ENCODE measurements around the gene STK36. TPM values are rescaled to one million over a fixed set of nuclear protein-coding genes. Genes with fewer than 3 reads are reported as not detected.

Gene STK36
- total and polyA plus RNA-seq, 2 donors (not counting 1 experiment from before 2014, with no cell fraction given): 29.0 to 42.9 TPM

GRCh38 chr2:218623366-218623705, 48.5 kb upstream of the STK36 start:
- Histone ChIP-seq H3K36me3 (replicated peaks in 1 of 2; ENCODE audit: control extremely low read depth in 1 of 2, control insufficient read depth in 1 of 2, extremely low read depth in 1 of 2, insufficient read depth in 2 of 2, low read length in 1 of 2) (no peaks in the 10 kb centered on the region), H3K27me3 (replicated peaks in 1 of 4; ENCODE audit: control extremely low read depth in 1 of 4, control insufficient read depth in 3 of 4, insufficient read depth in 4 of 4, low read length in 3 of 4) (no peaks in the 10 kb centered on the region), H3K27ac (ENCODE audit: low read length in 2 of 2) (no peak overlapping the region), H3K4me3 (ENCODE audit: control extremely low read depth in 1 of 5, extremely low read depth in 1 of 5, insufficient read depth in 1 of 5, low read depth in 2 of 5, low read length in 4 of 5) (no peak overlapping the region), H3K79me2 (ENCODE audit: control insufficient read depth, insufficient read depth, low read length) (no peaks in the 10 kb centered on the region), H4K20me1 (ENCODE audit: control insufficient read depth, insufficient read depth, low read length, poor library complexity, severe bottlenecking) (no peaks in the 10 kb centered on the region), H3K9ac (ENCODE audit: low read length) (no peak overlapping the region), H3K4me2 (replicated peaks; ENCODE audit: low read depth, low read length, poor library complexity, severe bottlenecking) (no peak overlapping the region), H3K4me1 (ENCODE audit: control insufficient read depth in 2 of 2, insufficient read depth in 2 of 2, low read length in 2 of 2) (peaks cover 0 to 3% of the 10 kb centered on the region in 2 donors), H2AFZ (ENCODE audit: insufficient read depth, low read depth, low read length, poor library complexity, severe bottlenecking) (peak overlapping the region; percentile 42), H3K9me3 (ENCODE audit: control extremely low read depth in 1 of 3, control insufficient read depth in 2 of 3, insufficient read depth in 1 of 3, low read length in 2 of 3) (no peaks in the 10 kb centered on the region)
- no peak for TF ChIP-seq EZH2 (IDR thresholded peaks at IDR 0.05; ENCODE audit: borderline replicate concordance, insufficient read depth, low read depth, low read length, poor library complexity, severe bottlenecking)
- no peak for TF ChIP-seq CTCF (IDR thresholded peaks at IDR 0.05)
- Mint-ChIP-seq H3K4me3 (no peak overlapping the region), H3K4me1 (peaks cover 4% of the 10 kb centered on the region), H3K9me3 (ENCODE audit: insufficient read depth) (no peaks in the 10 kb centered on the region), H3K27ac (no peak overlapping the region), H3K27me3 (no peaks in the 10 kb centered on the region)
- no CpG with 5 or more reads among the region's 3 CpGs for WGBS (ENCODE audit: insufficient coverage)
- ChIA-PET POLR2A (no interaction called here), CTCF (no interaction called here)
- no peak for ATAC-seq (ENCODE audit: low read depth)
- intact Hi-C loops (cut with micrococcal nuclease): no loop called here
- DNase-seq: no peak

GRCh38 chr2:218626369-218626768, 45.5 kb upstream of the STK36 start:
- Histone ChIP-seq H3K4me1 (ENCODE audit: control insufficient read depth in 2 of 2, insufficient read depth in 2 of 2, low read length in 2 of 2) (peaks cover 0 to 3% of the 10 kb centered on the region in 2 donors), H3K79me2 (ENCODE audit: control insufficient read depth, insufficient read depth, low read length) (no peaks in the 10 kb centered on the region), H3K9me3 (ENCODE audit: control extremely low read depth in 1 of 3, control insufficient read depth in 2 of 3, insufficient read depth in 1 of 3, low read length in 2 of 3) (no peaks in the 10 kb centered on the region), H4K20me1 (ENCODE audit: control insufficient read depth, insufficient read depth, low read length, poor library complexity, severe bottlenecking) (no peaks in the 10 kb centered on the region), H3K4me3 (ENCODE audit: control extremely low read depth in 1 of 5, extremely low read depth in 1 of 5, insufficient read depth in 1 of 5, low read depth in 2 of 5, low read length in 4 of 5) (no peak overlapping the region), H3K27ac (ENCODE audit: low read length in 2 of 2) (no peak overlapping the region), H2AFZ (ENCODE audit: insufficient read depth, low read depth, low read length, poor library complexity, severe bottlenecking) (no peak overlapping the region), H3K36me3 (replicated peaks in 1 of 2; ENCODE audit: control extremely low read depth in 1 of 2, control insufficient read depth in 1 of 2, extremely low read depth in 1 of 2, insufficient read depth in 2 of 2, low read length in 1 of 2) (no peaks in the 10 kb centered on the region), H3K9ac (ENCODE audit: low read length) (no peak overlapping the region), H3K4me2 (replicated peaks; ENCODE audit: low read depth, low read length, poor library complexity, severe bottlenecking) (no peak overlapping the region), H3K27me3 (replicated peaks in 1 of 4; ENCODE audit: control extremely low read depth in 1 of 4, control insufficient read depth in 3 of 4, insufficient read depth in 4 of 4, low read length in 3 of 4) (no peaks in the 10 kb centered on the region)
- Mint-ChIP-seq H3K27me3 (no peaks in the 10 kb centered on the region), H3K27ac (no peak overlapping the region), H3K4me3 (no peak overlapping the region), H3K4me1 (peaks cover 4% of the 10 kb centered on the region), H3K9me3 (ENCODE audit: insufficient read depth) (no peaks in the 10 kb centered on the region)
- no peak for TF ChIP-seq CTCF (IDR thresholded peaks at IDR 0.05)
- TF ChIP-seq EZH2 (IDR thresholded peaks at IDR 0.05; ENCODE audit: borderline replicate concordance, insufficient read depth, low read depth, low read length, poor library complexity, severe bottlenecking): no peak
- no peak for DNase-seq
- no peak for ATAC-seq (ENCODE audit: low read depth)
- intact Hi-C loops (cut with micrococcal nuclease): no loop called here
- WGBS (ENCODE audit: insufficient coverage): 92% methylated on average over 2 of the region's 4 CpGs
- ChIA-PET POLR2A (no interaction called here), CTCF (no interaction called here)

Data from B cell (primary cell).